Stimulated activated CD4-positive, alpha-beta T cell treated with anti-CD3 and anti-CD28 coated beads, Interleukin-4, amount 100 ng/mL, for 48 hours (primary cell): ENCODE data around the gene FAM118A.
"Not testable (repeated sequence)": the region's sequence is repeated elsewhere in the genome, so short reads cannot be mapped to it uniquely, and the experiment has no call there.

Source experiments
- DNase-seq, 2 donors: peaks; one replicate each; pipeline ENCODE4 v3.0.0-alpha.2; 2020; ENCODE audit warnings: low read depth in 2 of 2

The FAM118A gene

DNA sequence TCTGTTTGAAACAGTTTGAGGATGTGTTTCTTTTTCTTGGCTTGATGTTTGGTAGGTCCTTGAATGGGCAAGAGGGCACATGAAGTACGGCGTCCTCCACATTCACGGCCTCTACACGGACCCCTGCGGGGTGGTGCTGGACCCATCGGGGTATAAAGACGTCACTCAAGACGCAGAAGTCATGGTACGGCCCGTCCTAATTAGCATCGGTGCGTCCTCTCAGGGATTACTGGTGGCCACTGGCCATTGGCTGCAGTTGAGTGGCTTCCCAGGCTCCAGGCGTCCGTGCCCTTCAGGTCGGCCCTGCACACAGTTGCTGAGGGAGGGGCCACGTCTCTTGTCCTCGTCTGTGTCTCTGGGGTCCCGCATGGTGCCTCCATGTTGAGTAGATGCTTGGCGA, 20.8 kb downstream of the FAM118A start:
- DNase-seq, result no peak

DNA sequence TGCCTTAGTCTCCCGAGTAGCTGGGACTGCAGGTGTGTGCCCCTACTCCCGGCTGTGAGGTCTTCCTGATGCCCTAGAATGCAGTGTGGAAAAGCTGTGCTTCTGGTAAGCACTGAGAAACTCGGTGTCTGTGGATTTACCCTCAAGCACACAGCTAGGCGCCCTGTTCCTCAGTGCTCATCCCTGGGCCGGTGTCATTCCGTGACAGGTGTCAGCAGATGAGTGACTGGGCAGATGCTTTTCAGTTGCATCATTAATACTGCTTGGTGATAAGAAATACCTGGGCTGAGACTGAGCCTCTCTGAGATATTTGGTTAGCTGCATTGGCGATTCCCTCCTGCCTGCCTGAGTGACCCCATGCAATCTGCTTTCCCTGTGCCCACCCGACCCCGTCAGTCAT, 21.8 kb downstream of the FAM118A start:
- DNase-seq, result no peak

DNA sequence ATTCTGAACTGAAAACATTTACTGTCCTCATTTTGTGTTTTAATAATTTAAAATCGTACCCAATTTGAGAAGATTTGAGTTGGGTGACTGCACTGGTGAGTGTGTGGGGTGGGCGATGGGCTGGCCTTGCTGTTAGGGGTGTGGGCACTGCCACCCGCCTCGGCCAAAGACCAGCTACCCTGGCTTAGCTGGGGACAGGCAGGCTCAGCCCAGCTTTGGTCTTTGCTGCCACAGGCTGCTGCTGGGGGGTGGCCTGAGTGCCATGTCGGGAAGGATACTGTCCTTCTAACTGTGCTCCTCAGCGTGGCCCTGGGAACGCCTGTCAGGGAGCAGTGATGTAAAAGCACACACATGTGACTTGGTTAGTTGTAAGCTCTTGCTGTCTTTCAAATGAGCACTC, 22.3 kb downstream of the FAM118A start:
- DNase-seq, result no peak

DNA sequence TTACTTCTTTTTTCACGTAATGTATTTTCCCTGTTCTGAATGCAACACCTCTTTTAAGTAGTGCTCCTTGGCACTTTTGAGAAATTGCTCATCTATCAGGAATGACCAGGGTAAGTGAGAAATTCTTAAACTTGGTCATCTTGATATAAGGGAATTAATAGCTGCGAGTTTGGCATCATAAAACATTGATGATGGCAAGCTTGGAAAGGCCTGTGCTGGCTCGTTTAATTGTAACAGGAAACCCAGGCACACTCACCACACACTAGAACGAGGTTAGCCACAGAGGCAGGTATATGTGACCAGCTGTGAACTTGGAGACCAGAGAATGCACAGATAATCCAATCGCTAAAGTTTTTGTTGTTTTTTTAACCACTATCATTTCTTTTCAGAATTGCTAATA, 24.3 kb downstream of the FAM118A start:
- no peak for DNase-seq

DNA sequence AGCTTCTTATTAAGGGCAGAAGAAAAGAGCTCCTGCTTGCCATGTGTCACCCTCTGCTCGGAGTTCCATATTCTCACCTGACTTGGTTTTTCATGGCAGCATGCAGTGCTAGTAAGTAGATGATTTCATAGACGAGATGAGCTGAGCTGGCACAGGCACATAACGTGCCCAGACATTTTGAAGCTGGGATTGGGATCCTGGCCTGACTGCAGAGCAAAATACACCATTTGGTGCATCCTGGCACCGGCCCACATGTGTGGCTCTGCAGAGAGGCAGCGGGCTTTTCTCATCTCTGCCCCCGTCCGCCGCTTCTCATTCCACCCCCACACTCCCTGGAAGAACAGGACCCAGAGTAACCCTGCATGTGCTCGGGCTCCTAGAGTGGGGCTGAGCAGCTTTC, 24.8 kb downstream of the FAM118A start:
- DNase-seq, result no peak

DNA sequence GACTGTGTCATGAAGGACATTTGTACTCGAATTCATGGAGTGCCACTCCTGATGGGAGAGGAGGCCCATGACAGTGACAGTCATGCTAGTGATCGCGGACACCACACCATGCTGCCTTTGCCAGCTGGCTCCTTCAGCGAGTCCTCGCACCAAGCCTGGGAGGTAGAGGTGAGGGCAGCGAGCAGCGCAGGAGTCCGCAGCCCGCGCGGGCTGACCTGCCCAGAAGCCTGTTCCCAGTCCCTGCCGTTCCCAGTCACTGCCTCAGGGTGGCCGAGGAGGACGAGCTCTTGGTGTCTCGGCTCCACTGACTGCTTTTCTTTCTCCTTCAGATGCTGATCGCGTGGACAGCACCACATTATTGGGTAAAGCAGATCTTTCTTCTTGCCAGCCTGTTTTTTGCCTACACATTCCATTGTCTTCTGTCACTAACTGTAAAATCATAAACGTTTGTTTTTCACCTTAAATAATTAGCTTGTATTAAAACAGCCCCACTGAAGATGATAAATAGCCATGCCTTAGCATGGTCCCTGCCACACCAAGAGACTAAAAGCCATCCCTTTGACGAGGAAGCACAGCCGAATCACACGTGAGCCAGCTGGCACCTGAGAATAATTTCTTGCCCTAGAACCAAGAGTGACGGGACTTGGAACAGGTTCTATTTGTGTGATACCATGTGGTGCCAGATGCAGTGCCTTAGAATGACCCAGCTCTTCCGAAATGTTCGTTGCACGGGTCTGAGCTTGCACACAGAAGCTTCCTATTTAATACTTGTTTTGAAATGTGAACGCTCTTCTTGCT, 25.5 kb downstream of the FAM118A start:
- no peak for DNase-seq

DNA sequence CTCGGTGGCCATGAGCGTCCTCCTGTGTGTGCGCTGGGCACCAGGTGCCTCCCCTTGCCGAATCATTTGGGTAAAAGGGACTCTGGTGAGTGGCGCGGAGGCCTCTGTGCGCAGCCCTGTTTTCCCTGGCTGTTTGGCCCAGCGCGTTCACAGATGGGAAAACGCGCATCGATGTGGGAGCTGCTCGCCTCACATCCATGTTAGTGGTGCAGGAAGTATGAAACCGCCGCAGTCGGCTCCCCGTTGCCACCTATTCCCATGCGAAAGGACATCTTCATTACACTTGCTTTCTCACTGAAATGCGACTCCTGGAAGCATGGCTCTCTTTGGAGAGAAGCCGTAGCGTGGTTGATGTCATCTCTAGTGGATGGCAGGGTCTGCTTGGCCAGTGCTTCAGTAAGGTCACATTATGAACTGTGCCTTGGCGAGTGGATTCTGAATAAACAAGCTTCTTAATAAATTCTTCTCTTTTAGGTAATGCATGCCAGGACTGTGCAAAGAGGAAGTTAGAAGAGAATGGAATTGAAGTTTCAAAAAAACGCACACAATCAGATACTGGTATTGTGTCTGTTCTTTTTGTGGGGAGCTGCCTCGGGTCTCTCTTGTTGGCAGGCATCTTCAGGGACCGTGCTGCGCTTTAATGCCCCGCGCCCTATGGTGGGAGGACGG, 26.3 kb downstream of the FAM118A start:
- no peak for DNase-seq

DNA sequence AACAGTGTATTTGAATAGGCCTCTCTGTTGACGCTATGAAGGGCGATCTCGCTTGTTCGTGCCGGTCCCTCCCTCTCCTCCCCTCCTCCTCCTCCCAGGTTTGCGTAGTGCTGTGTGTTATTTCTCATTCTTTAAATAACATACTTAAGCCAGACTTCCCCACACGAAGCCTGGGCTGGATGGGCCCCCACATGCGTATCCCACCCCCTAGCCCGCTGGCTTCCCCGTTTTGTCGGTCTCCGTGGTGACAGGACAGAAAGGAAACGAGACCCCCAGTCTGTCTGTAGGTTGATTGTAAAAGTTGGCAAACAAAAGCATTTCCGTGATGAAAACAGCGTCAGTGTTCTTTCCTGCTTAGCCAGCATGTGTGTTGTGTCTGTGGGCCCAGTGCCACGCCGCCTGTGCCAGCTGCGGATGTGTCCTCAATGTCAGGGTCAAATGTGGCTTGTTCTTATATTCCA, 27.3 kb downstream of the FAM118A start:
- DNase-seq, result no peak

DNA sequence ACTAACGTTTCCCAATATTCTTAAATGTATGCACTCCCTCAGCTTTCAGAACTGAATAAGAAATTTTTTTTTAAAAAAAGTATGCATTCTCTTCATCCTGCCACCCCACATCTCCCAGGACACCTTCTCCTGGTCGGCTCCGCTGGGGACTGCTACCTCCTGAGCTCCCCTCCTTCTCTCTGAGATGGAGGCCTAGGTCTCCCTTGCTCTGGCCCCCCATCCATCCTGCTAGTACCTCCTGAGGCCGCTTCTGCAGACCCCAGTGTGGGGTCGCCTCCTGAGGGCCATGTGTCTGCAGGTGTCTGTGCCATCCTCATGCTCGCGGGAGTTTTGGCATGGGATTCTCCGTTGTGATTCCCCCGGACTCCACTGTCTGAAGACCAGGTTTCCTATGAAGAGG, 27.8 kb downstream of the FAM118A start:
- no peak for DNase-seq

DNA sequence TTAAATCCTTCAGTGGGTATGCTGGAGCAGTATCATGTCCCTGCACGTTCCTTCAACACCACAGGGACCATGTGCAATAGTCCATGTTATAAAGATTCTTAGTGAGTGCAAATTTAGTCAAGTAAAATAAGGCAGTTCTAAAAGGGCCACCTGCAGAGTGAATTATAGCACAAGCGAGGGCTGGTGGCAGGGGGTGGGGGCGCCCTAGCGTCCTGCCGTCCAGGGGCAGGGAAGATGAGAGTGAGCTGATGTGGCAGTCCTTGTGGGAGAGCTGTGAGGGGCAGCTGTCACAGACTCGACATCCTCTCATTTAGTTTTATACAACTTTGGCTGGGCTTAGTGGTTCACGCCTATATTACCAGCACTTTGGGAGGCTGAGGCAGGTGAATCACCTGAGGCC, 29.1 kb downstream of the FAM118A start:
- no peak for DNase-seq

DNA sequence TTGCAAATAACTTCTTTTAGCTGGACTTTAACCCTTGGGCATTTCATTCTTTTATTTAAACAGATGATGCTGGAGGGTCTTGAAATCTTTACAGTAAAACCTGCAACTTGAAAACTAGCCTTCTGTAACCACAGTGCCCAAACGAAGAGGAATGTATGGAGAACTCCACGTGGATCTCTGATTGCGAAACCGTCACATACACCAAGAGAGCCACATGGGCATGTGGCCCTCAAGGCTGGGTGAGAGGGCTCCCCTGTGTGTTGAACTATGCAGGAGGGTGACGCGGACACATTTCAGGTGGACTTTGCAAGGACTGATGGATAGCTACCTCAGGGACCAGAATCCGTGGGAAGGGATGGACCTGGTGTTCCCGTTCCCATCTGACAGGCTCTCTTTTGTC, 30.6 kb downstream of the FAM118A start:
- DNase-seq, result no peak

DNA sequence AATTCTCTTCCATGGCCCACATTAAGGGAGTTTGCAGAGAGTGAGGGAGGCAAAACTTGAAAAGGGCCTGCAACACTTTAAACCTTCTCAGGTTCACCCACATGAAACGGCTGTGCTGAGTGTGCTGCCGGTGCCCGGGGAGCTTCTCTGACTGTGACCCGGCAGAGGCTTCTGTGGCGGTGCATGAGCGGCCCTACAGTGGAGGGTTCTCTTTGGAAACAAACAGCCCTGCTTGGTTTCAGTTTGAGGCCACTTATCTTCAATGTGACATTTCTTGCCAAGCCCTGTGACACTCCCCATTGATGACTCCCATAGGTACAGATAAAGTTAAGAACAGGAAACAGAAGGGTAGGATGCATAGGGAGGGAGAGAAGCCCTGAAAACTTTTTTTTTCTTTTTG, 31.8 kb downstream of the FAM118A start:
- DNase-seq, result peak; percentile 25 to 44

DNA sequence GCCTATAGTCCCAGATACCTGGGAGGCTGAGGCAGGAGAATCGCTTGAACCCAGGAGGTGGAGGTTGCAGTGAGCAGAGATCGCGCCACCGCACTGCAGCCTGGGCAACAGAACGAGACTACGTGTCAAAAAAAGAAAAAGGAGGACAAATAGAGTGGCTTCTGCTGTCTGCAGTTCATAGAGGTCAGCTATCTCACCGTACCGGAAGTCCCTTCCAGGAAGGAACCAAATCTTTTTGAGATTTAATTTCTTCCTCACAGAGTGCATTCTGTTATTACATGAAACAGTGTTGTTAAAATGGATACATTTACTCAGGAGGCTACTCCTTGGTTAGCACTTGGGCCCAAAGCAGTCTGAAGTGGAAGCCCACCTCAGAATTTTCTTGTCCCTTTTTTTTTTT, 33.4 kb downstream of the FAM118A start:
- DNase-seq, result no peak

DNA sequence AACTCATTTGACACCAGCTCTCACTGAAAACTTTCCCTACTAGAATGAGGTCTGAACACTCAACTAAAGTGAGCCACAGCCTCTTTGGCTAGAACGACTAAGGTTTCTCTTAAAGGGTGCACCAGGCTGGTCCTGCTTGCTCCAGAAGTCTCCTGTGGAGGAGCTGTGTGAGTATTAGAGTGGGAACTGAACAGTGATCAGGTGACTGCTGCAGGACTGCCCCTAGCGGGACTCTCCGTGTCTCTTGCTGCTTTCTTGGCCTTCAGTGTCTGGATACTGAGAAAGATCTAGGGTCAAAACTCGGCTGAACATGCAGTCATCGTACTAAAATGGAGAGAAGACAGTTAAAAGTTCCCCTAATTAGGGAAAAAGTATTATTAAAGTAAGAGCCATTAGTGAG, 34.6 kb downstream of the FAM118A start:
- no peak for DNase-seq

DNA sequence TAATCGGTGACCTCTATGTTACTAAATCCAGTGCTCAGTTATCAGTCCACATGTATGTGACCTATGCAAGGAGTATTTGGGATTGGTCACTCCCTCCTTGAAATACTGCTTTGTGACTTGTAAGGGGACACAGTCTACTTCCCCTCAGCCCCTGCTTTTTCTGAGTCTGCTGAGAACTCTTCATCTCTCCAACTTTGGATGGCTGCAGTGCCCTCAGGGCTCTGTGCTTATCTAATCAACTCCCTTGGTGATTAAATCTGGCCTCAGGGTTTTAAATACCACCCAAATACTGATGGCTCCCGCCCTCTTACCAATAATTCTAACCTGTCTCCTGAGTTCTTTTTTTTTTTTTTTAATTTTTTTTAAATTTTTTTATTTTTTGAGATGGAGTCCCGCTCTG, 40.2 kb downstream of the FAM118A start:
- no peak for DNase-seq

DNA sequence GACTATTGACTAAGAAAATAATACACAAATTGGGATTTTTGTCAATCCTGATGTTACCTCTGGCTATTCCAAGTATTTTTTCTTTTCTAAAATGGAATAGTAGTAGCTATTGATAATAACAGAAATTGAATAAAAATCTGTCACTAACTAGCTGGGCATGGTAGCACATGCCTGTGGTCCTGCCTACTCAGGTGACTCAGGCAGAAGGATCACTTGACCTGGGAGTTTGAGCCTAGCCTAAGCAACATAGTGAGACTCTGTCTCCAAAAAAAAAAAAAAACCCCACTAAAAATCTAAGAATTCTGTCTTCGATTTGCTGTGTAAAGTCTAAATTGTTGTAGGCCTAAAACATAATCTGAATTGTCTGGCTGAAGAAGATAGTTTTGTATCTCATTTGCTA, 42.2 kb downstream of the FAM118A start:
- no peak for DNase-seq

DNA sequence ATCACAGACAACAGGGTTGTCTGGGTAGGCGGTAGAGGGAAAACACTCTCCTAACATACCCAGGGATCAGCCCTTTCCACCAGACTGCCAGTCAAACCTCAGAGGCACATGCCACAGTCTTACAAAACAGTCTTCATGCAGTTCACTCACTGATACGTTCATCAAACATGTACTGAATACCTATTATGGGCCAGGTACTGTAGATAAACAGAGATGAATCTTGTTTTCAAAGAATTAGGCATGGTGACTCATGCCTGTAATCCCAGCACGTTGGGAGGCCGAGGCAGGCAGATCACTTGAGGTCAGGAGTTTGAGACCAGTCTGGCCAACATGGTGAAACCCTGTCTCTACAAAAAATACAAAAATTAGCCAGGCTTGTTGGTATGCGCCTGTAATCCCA, 43.0 kb downstream of the FAM118A start:
- not testable (repeated sequence) for DNase-seq

DNA sequence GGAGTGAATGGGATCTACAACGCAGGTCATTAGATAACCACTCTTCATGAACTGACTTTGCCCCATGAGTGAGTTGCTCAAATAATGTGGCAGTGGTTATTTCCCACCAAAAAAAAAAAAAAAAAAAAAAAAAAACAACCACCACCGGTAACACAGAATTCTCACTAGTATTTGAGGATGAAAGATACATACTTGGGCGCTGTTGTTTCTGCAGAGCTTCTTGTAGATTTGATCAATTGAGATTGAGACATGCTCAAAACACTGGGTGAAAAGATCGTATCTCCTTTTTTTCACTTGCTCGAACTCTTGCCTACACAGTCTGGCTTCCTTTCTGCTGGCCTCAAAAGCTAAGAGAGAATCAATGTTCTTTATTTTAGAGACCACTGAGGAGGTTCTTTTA, 44.1 kb downstream of the FAM118A start:
- no peak for DNase-seq

DNA sequence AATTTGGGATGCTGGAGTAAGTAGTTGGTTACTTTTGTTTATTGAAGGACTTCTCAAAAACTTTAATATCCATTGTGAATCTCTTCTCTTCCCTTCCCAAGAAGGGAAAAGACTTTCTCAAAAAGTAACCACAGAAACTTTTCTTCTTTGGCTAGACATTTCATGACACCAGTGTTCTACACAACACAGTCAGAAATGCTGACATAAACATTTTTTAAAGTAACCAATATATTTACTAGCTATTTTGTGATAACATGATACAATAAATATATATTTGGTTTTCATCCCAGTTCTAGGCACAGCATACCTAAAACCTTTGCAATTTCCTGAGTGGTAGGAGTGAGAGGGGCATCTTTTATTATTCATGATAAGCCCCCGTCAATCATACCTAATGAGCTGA, 47.8 kb downstream of the FAM118A start:
- no peak for DNase-seq

DNA sequence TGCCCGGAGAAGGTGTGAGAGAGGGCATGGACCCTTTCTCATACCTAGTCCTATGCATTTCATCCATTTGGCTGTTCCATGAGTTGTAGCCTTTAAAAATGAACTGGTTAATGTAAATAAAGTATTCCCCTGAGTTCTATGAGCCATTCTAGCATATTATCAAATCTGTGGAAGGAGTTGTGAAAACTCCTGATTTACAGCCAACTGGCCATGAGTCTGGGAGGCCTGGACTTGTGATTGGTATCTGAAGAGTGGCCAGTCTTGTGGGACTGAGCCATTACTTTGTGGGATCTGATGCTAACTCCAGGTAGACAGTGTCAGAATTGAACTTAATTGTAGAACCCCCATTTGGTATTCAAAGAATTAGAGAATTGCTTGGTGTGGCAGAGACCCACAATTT, 48.4 kb downstream of the FAM118A start:
- no peak for DNase-seq

DNA sequence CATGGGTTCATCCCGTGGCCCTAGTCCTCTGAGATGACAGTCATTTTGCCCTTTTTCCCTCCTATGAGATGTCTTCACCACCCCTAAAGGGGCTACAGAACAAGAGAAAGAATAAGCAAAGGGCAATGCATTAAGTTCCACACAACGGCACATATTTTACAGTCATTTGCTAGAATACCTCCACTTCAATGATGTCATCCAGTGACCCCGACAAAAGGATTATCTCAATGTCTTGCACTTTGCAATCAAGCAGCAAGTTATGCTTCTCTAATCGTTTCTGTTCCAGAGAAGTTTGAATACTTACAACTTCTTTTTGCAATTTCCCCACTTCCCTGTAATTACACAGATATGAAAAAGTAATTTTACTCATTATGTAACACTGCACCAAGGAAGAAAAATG, 49.9 kb downstream of the FAM118A start:
- no peak for DNase-seq

DNA sequence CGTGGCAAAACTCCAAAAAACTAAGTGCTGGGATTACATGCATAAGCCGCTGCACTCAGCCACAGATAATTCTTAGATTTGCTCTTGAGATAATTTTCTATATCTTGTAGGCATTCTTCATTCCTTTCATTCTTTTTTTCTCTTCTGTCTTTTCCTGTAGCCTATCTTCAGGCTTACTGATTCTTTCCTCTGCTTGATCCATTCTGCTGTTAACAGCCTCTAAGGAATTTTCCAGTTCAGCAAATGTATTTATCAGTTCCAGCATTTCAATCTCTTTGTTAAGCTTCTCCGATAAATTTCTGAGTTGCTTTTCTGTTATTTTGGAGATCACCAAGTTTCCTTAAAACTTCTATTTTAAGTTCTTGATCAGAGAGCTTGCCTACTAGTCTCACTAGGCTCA, 57.0 kb downstream of the FAM118A start:
- DNase-seq, result no peak

DNA sequence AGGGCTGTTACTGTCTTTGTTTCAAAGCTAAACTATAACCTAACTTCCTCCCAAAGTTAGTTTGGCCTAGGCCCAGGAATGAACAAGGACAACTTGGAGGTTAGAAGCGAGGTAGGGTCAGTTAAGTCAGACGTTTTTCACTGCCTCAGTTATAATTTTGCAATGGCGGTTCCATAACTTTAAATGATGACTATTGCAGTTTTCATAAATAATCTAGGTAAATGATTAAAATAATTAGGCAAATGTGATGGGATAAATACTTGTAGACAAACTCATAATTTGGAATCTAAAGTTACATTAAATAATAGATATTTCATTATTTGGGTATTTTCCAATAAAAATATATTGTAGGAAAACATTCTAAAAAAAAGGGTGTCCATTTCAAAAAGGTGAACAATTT, 63.9 kb downstream of the FAM118A start:
- DNase-seq, result not testable (repeated sequence)

DNA sequence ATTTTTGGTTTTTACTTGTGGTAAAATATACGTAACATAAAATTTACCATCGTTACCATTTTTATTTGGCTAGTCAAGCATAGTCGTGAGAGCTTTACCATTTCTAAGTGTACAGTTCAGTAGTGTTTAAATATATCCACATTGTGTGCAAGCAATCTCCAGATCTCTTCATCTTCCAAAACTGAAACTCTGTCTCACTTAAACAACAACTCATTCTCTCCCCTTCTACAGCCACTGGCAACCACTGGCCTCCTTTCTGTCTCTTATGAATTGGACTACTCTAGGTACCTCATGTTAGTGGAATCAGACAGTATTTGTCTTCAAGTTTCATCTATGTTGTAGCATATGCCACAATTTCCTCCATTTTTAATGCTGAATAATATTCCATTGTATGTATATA, 66.3 kb downstream of the FAM118A start:
- DNase-seq, result no peak
